HEK293 (cell line): ENCODE measurements around the gene HECTD4.

ENCODE experiments used
- GLIS1 ChIP-seq: fragments of 450-650 bp; formaldehyde crosslinking; IDR thresholded peaks from 2 replicates; pipeline ENCODE4 v1.5.1; 2016; ENCODE audit warnings: missing biosample characterization, missing genetic modification characterization
- KLF1 ChIP-seq: fragments of 450-650 bp; formaldehyde crosslinking; IDR thresholded peaks from 2 replicates; pipeline ENCODE4 v1.5.1; 2016; ENCODE audit warnings: missing biosample characterization, missing genetic modification characterization
- KLF17 ChIP-seq: fragments of 450-650 bp; formaldehyde crosslinking; IDR thresholded peaks from 2 replicates; pipeline ENCODE4 v1.5.1; 2016; ENCODE audit warnings: missing biosample characterization, missing genetic modification characterization
- KLF7 ChIP-seq: fragments of 450-650 bp; formaldehyde crosslinking; IDR thresholded peaks from 2 replicates; pipeline ENCODE4 v1.5.1; 2016; ENCODE audit warnings: missing biosample characterization, missing genetic modification characterization, borderline replicate concordance
- PATZ1 ChIP-seq: fragments of 450-650 bp; formaldehyde crosslinking; IDR thresholded peaks from 2 replicates; pipeline ENCODE4 v1.5.1; 2016; ENCODE audit warnings: missing biosample characterization, missing genetic modification characterization
- PBX3 ChIP-seq: sonication (generic); formaldehyde crosslinking; IDR thresholded peaks from 2 replicates; pipeline ENCODE4 v1.8.1; 2022; ENCODE audit warnings: mild to moderate bottlenecking, moderate library complexity, missing genetic modification reagents
- SP2 ChIP-seq: fragments of 450-650 bp; formaldehyde crosslinking; IDR thresholded peaks from 2 replicates; pipeline ENCODE4 v1.5.1; 2016; ENCODE audit warnings: missing biosample characterization, missing genetic modification characterization
- SP3 ChIP-seq: fragments of 450-650 bp; formaldehyde crosslinking; IDR thresholded peaks from 2 replicates; pipeline ENCODE4 v1.5.1; 2016; ENCODE audit warnings: missing biosample characterization, missing genetic modification characterization
- ZBTB8A ChIP-seq: fragments of 450-650 bp; formaldehyde crosslinking; IDR thresholded peaks from 2 replicates; pipeline ENCODE4 v1.5.1; 2016; ENCODE audit warnings: missing biosample characterization, missing genetic modification characterization
- ZFP69B ChIP-seq: fragments of 450-650 bp; formaldehyde crosslinking; IDR thresholded peaks from 2 replicates; pipeline ENCODE4 v1.5.1; 2016; ENCODE audit warnings: missing biosample characterization, missing genetic modification characterization
- ZNF114 ChIP-seq: fragments of 450-650 bp; formaldehyde crosslinking; IDR thresholded peaks from 2 replicates; pipeline ENCODE4 v1.5.0; 2017; ENCODE audit warnings: missing biosample characterization, missing genetic modification characterization
- ZNF121 ChIP-seq: fragments of 450-650 bp; formaldehyde crosslinking; IDR thresholded peaks from 2 replicates; pipeline ENCODE4 v1.5.1; 2016; ENCODE audit warnings: missing biosample characterization, missing genetic modification characterization
- ZNF2 ChIP-seq: fragments of 450-650 bp; formaldehyde crosslinking; IDR thresholded peaks from 2 replicates; pipeline ENCODE4 v1.5.1; 2016; ENCODE audit warnings: missing biosample characterization, missing genetic modification characterization
- ZNF202 ChIP-seq: fragments of 450-650 bp; formaldehyde crosslinking; IDR thresholded peaks from 2 replicates; pipeline ENCODE4 v1.5.1; 2016; ENCODE audit warnings: missing biosample characterization, missing genetic modification characterization, borderline replicate concordance
- ZNF211 ChIP-seq: fragments of 450-650 bp; formaldehyde crosslinking; IDR thresholded peaks from 2 replicates; pipeline ENCODE4 v1.5.1; 2016; ENCODE audit warnings: low read depth, missing biosample characterization, missing genetic modification characterization
- ZNF23 ChIP-seq: fragments of 450-650 bp; formaldehyde crosslinking; IDR thresholded peaks from 2 replicates; pipeline ENCODE4 v1.5.1; 2016; ENCODE audit warnings: missing biosample characterization, missing genetic modification characterization, borderline replicate concordance
- ZNF24 ChIP-seq: fragments of 450-650 bp; formaldehyde crosslinking; IDR thresholded peaks from 2 replicates; pipeline ENCODE4 v1.5.1; 2016; ENCODE audit warnings: missing biosample characterization, missing genetic modification characterization
- ZNF610 ChIP-seq: fragments of 450-650 bp; formaldehyde crosslinking; IDR thresholded peaks from 2 replicates; pipeline ENCODE4 v1.5.1; 2016; ENCODE audit warnings: missing biosample characterization, missing genetic modification characterization, borderline replicate concordance
- ZNF677 ChIP-seq: fragments of 450-650 bp; IDR thresholded peaks from 2 replicates; pipeline ENCODE4 v1.5.0; 2018; ENCODE audit warnings: missing biosample characterization, mild to moderate bottlenecking, missing genetic modification characterization, moderate library complexity
- ZNF692 ChIP-seq: fragments of 450-650 bp; formaldehyde crosslinking; IDR thresholded peaks from 2 replicates; pipeline ENCODE4 v1.5.1; 2016; ENCODE audit warnings: missing biosample characterization, missing genetic modification characterization
- ZNF76 ChIP-seq: fragments of 450-650 bp; formaldehyde crosslinking; IDR thresholded peaks from 2 replicates; pipeline ENCODE4; 2016; ENCODE audit warnings: low read depth, missing biosample characterization, missing genetic modification characterization, borderline replicate concordance
- ZNF830 ChIP-seq: fragments of 450-650 bp; IDR thresholded peaks from 2 replicates; pipeline ENCODE4 v1.5.0; 2018; ENCODE audit warnings: missing biosample characterization, missing genetic modification characterization, low read depth, mild to moderate bottlenecking, moderate library complexity
- TF ChIP-seq, protein P1 (sequence below): fragments of 450-650 bp; formaldehyde crosslinking; IDR thresholded peaks from 2 replicates; pipeline ENCODE4 v1.5.1; 2016; ENCODE audit warnings: missing biosample characterization, missing genetic modification characterization
- TF ChIP-seq, protein P2 (sequence below): fragments of 450-650 bp; IDR thresholded peaks from 2 replicates; pipeline ENCODE4 v1.5.1; 2018; ENCODE audit warnings: missing biosample characterization, mild to moderate bottlenecking, missing genetic modification characterization
- TF ChIP-seq, protein P3 (sequence below): fragments of 450-650 bp; formaldehyde crosslinking; IDR thresholded peaks from 2 replicates; pipeline ENCODE4 v1.5.1; 2016; ENCODE audit warnings: missing biosample characterization, missing genetic modification characterization

The HECTD4 gene

GRCh38 chr12:112381883-112382796 lies at the start of gene HECTD4 (continued):
- TF ChIP-seq, protein P1, sequence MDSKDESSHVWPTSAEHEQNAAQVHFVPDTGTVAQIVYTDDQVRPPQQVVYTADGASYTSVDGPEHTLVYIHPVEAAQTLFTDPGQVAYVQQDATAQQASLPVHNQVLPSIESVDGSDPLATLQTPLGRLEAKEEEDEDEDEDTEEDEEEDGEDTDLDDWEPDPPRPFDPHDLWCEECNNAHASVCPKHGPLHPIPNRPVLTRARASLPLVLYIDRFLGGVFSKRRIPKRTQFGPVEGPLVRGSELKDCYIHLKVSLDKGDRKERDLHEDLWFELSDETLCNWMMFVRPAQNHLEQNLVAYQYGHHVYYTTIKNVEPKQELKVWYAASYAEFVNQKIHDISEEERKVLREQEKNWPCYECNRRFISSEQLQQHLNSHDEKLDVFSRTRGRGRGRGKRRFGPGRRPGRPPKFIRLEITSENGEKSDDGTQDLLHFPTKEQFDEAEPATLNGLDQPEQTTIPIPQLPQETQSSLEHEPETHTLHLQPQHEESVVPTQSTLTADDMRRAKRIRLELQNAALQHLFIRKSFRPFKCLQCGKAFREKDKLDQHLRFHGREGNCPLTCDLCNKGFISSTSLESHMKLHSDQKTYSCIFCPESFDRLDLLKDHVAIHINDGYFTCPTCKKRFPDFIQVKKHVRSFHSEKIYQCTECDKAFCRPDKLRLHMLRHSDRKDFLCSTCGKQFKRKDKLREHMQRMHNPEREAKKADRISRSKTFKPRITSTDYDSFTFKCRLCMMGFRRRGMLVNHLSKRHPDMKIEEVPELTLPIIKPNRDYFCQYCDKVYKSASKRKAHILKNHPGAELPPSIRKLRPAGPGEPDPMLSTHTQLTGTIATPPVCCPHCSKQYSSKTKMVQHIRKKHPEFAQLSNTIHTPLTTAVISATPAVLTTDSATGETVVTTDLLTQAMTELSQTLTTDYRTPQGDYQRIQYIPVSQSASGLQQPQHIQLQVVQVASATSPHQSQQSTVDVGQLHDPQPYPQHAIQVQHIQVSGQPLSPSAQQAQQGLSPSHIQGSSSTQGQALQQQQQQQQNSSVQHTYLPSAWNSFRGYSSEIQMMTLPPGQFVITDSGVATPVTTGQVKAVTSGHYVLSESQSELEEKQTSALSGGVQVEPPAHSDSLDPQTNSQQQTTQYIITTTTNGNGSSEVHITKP (tag by site-specific recombination) = peak; percentile 98
- TF ChIP-seq SP3 (tag by site-specific recombination) (peak; percentile 91), ZBTB8A (tag by site-specific recombination) (peak; percentile 83), ZNF2 (tag by site-specific recombination) (peak; percentile 73; the same call in 1 of the 2 replicates), ZNF202 (no peak), ZNF677 (no peak), KLF1 (peak; percentile 74), ZNF24 (0 out of 2 replicates have a peak, but pooled peaks have one; percentile 46), PBX3 (CRISPR knock-in tag) (peak; percentile 84), ZFP69B (tag by site-specific recombination) (0 out of 2 replicates have a peak, but pooled peaks have one; percentile 12), ZNF830 (tag by site-specific recombination) (no peak), PATZ1 (peak; percentile 82), GLIS1 (tag by site-specific recombination) (peak; percentile 91), ZNF610 (tag by site-specific recombination) (peak; percentile 84; the same call in 1 of the 2 replicates), KLF17 (tag by site-specific recombination) (peak; percentile 78), ZNF211 (tag by site-specific recombination) (no peak), KLF7 (tag by site-specific recombination) (0 out of 2 replicates have a peak, but pooled peaks have one; percentile 40), ZNF692 (peak; percentile 62; the same call in 1 of the 2 replicates), SP2 (tag by site-specific recombination) (peak; percentile 72), ZNF121 (tag by site-specific recombination) (peak; percentile 100), ZNF114 (no peak), ZNF76 (peak; percentile 89), ZNF23 (tag by site-specific recombination) (no peak)
- TF ChIP-seq, protein P2, sequence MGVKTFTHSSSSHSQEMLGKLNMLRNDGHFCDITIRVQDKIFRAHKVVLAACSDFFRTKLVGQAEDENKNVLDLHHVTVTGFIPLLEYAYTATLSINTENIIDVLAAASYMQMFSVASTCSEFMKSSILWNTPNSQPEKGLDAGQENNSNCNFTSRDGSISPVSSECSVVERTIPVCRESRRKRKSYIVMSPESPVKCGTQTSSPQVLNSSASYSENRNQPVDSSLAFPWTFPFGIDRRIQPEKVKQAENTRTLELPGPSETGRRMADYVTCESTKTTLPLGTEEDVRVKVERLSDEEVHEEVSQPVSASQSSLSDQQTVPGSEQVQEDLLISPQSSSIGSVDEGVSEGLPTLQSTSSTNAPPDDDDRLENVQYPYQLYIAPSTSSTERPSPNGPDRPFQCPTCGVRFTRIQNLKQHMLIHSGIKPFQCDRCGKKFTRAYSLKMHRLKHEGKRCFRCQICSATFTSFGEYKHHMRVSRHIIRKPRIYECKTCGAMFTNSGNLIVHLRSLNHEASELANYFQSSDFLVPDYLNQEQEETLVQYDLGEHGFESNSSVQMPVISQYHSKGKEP (tag by site-specific recombination) = no peak
- TF ChIP-seq, protein P3, sequence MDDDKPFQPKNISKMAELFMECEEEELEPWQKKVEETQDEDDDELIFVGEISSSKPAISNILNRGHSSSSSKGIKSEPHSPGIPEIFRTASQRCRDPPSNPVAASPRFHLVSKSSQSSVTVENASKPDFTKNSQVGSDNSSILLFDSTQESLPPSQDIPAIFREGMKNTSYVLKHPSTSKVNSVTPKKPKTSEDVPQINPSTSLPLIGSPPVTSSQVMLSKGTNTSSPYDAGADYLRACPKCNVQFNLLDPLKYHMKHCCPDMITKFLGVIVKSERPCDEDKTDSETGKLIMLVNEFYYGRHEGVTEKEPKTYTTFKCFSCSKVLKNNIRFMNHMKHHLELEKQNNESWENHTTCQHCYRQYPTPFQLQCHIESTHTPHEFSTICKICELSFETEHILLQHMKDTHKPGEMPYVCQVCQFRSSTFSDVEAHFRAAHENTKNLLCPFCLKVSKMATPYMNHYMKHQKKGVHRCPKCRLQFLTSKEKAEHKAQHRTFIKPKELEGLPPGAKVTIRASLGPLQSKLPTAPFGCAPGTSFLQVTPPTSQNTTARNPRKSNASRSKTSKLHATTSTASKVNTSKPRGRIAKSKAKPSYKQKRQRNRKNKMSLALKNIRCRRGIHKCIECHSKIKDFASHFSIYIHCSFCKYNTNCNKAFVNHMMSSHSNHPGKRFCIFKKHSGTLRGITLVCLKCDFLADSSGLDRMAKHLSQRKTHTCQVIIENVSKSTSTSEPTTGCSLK (tag by site-specific recombination) = no peak
